ENCODE measurements around the gene ZNF511.

DNA sequence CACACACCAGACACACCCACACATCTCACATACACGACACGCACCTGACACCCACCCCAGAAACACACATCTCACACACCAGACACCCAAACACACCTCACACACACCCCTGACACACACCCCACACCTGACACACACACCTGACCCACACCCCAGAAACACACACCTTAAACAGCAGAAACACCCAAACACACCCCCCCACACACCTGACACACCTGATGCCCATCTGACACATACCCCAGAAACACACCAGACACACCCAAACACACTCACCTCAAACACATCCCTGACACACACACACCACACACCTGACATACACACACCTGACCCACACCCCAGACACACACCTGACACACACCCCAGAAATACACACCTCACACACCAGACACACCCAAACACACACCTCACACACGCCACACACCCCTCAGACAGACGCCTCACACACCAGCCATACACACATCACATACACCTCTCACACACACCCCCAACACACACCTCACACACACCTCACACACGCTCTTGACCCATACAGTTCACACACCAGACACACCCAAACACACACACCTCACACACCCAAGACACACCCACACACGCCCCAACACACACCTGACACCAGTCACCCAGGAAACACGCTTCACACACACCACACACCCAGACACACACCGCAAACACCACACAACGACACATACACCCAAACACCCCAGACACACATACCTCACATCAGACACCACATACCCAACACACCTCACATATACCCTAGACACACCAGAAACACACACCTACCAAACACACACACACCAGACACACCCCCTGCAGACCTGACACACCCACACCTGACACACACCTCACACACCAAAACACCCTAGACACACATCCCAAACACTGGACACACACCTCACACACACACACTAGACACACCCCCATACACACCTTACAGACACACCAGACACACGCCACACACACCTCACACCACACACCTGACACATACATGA, 29.7 kb downstream of the ZNF511 start:
- TF ChIP-seq CEBPB (IDR thresholded peaks at IDR 0.05) = no peak
- TF ChIP-seq, protein P1, sequence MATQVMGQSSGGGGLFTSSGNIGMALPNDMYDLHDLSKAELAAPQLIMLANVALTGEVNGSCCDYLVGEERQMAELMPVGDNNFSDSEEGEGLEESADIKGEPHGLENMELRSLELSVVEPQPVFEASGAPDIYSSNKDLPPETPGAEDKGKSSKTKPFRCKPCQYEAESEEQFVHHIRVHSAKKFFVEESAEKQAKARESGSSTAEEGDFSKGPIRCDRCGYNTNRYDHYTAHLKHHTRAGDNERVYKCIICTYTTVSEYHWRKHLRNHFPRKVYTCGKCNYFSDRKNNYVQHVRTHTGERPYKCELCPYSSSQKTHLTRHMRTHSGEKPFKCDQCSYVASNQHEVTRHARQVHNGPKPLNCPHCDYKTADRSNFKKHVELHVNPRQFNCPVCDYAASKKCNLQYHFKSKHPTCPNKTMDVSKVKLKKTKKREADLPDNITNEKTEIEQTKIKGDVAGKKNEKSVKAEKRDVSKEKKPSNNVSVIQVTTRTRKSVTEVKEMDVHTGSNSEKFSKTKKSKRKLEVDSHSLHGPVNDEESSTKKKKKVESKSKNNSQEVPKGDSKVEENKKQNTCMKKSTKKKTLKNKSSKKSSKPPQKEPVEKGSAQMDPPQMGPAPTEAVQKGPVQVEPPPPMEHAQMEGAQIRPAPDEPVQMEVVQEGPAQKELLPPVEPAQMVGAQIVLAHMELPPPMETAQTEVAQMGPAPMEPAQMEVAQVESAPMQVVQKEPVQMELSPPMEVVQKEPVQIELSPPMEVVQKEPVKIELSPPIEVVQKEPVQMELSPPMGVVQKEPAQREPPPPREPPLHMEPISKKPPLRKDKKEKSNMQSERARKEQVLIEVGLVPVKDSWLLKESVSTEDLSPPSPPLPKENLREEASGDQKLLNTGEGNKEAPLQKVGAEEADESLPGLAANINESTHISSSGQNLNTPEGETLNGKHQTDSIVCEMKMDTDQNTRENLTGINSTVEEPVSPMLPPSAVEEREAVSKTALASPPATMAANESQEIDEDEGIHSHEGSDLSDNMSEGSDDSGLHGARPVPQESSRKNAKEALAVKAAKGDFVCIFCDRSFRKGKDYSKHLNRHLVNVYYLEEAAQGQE (IDR thresholded peaks at IDR 0.05; ENCODE audit: low read depth) = no peak
- TF ChIP-seq, protein P2, sequence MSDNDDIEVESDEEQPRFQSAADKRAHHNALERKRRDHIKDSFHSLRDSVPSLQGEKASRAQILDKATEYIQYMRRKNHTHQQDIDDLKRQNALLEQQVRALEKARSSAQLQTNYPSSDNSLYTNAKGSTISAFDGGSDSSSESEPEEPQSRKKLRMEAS (IDR thresholded peaks at IDR 0.05) = no peak
- no peak for TF ChIP-seq CREB1 (IDR thresholded peaks at IDR 0.05; ENCODE audit: low read depth)
- TF ChIP-seq EGR1 (IDR thresholded peaks at IDR 0.05) = no peak
- no peak for TF ChIP-seq EP300 (IDR thresholded peaks at IDR 0.05; ENCODE audit: borderline replicate concordance)
- no peak for TF ChIP-seq TAF1 (IDR thresholded peaks at IDR 0.05; ENCODE audit: low read depth)
- TF ChIP-seq FOXM1 (IDR thresholded peaks at IDR 0.05; ENCODE audit: borderline replicate concordance, low read depth) = no peak
- TF ChIP-seq YY1 (IDR thresholded peaks at IDR 0.05; ENCODE audit: low read depth) = no peak
- TF ChIP-seq, protein P3, sequence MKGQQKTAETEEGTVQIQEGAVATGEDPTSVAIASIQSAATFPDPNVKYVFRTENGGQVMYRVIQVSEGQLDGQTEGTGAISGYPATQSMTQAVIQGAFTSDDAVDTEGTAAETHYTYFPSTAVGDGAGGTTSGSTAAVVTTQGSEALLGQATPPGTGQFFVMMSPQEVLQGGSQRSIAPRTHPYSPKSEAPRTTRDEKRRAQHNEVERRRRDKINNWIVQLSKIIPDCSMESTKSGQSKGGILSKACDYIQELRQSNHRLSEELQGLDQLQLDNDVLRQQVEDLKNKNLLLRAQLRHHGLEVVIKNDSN (IDR thresholded peaks at IDR 0.05) = no peak
- TF ChIP-seq NFIC (IDR thresholded peaks at IDR 0.05) = no peak
